Natural killer cell treated with Interleukin-12 subunit alpha and Interleukin-12 subunit beta and Interleukin-15 and Interleukin-18, amount 100 ng/mL, for 72 hours (primary cell): ENCODE results near the gene GNA15. TPM values are rescaled to one million over a fixed set of nuclear protein-coding genes. Genes with fewer than 3 reads are reported as not detected.

ENCODE experiments used
- ATAC-seq, 2 donors: fragments of 150-1000 bp; cut with Tn5 transposase in 1 of 2; sonication (Bioruptor Pico), chemical (Tn5 transposase) in 1 of 2; 2 replicates each; pipeline ENCODE4 v1.10.0; 2021
- DNase-seq: peaks from one replicate; pipeline ENCODE4 v3.0.0; 2022; ENCODE audit warnings: low spot score
- H3K27ac Mint-ChIP-seq, 2 donors: 1 replicate in 1 of 2; 2 replicates in 1 of 2; pipeline ENCODE4 v1.8.0; 2022; ENCODE audit warnings: mixed read lengths in 2 of 2, mild to moderate bottlenecking in 1 of 2, moderate library complexity in 1 of 2
- H3K27me3 Mint-ChIP-seq, 2 donors: 1 replicate in 1 of 2; 2 replicates in 1 of 2; pipeline ENCODE4 v1.8.0; 2022; ENCODE audit warnings: mixed read lengths in 2 of 2
- H3K36me3 Mint-ChIP-seq: one replicate; pipeline ENCODE4 v1.8.0; 2022; ENCODE audit warnings: mixed read lengths
- H3K4me1 Mint-ChIP-seq, 2 donors: 1 replicate in 1 of 2; 2 replicates in 1 of 2; pipeline ENCODE4 v1.8.0; 2022; ENCODE audit warnings: low read depth in 2 of 2, mixed read lengths in 2 of 2, mild to moderate bottlenecking in 1 of 2
- H3K4me3 Mint-ChIP-seq: one replicate; pipeline ENCODE4 v1.8.0; 2022; ENCODE audit warnings: mixed read lengths
- H3K9me3 Mint-ChIP-seq: 2 replicates; pipeline ENCODE4 v1.8.0; 2022; ENCODE audit warnings: mixed read lengths
- total RNA-seq, 2 donors: library from RNA; stranded (reverse); gene quantifications; one replicate each; pipeline ENCODE4 v1.2.3, GENCODE V29; 2022

Gene GNA15
- total RNA-seq, 2 donors from 2014 or later = 22.2 to 33.3 TPM

GRCh38 chr19:3138268-3138667 lies 2.4 kb downstream of the GNA15 start:
- no peak overlapping the region for H3K27ac Mint-ChIP-seq
- DNase-seq = no peak
- H3K36me3 Mint-ChIP-seq = peaks cover 9% of the 10 kb centered on the region
- peaks cover 29 to 35% of the 10 kb centered on the region in 2 donors for H3K4me1 Mint-ChIP-seq
- no peak overlapping the region for H3K4me3 Mint-ChIP-seq
- no peak for ATAC-seq
- no peaks in the 10 kb centered on the region for H3K9me3 Mint-ChIP-seq
- peaks cover 0 to 3% of the 10 kb centered on the region in 2 donors for H3K27me3 Mint-ChIP-seq

- no peak for DNase-seq
- Mint-ChIP-seq H3K9me3 (no peaks in the 10 kb centered on the region), H3K27ac (peak overlapping the region; percentile 36 to 76), H3K36me3 (peaks cover 9% of the 10 kb centered on the region), H3K4me3 (peak overlapping the region; percentile 35), H3K27me3 (peaks cover 0 to 3% of the 10 kb centered on the region in 2 donors), H3K4me1 (peaks cover 22 to 27% of the 10 kb centered on the region in 2 donors)
- peak; percentile 59 to 63 for ATAC-seq
These were observed 4.8 kb downstream of the GNA15 start for GRCh38 chr19:3140667-3141038.

GRCh38 chr19:3142292-3142670 lies 6.4 kb downstream of the GNA15 start:
- peak; percentile 49 to 60 for ATAC-seq

GRCh38 chr19:3142781-3143337 lies 7.0 kb downstream of the GNA15 start:
- Mint-ChIP-seq H3K36me3 (peaks cover 9% of the 10 kb centered on the region), H3K4me3 (no peak overlapping the region), H3K27me3 (no peaks in the 10 kb centered on the region), H3K9me3 (no peaks in the 10 kb centered on the region), H3K27ac (peak overlapping the region; percentile 36 to 56), H3K4me1 (peaks cover 23 to 30% of the 10 kb centered on the region in 2 donors)
- no peak for DNase-seq
- ATAC-seq = no peak

More at GRCh38 chr19:3142292-3142670, 6.4 kb downstream of the GNA15 start:
- Mint-ChIP-seq H3K27ac (peak overlapping the region; percentile 36 to 56), H3K4me3 (peak overlapping the region; percentile 25), H3K9me3 (no peaks in the 10 kb centered on the region), H3K4me1 (peaks cover 23 to 30% of the 10 kb centered on the region in 2 donors), H3K27me3 (no peaks in the 10 kb centered on the region), H3K36me3 (peaks cover 9% of the 10 kb centered on the region)
- DNase-seq = no peak

GRCh38 chr19:3145909-3146676 lies 10.3 kb downstream of the GNA15 start:
- Mint-ChIP-seq H3K9me3 (no peaks in the 10 kb centered on the region), H3K27ac (peak overlapping the region in 1 of 2 donors; percentile 56), H3K36me3 (no peaks in the 10 kb centered on the region), H3K27me3 (no peaks in the 10 kb centered on the region), H3K4me1 (peaks cover 25 to 28% of the 10 kb centered on the region in 2 donors), H3K4me3 (no peak overlapping the region)
- ATAC-seq = no peak
- no peak for DNase-seq

GRCh38 chr19:3146677-3147100 lies 10.9 kb downstream of the GNA15 start:
- Mint-ChIP-seq H3K4me3 (no peak overlapping the region), H3K4me1 (peaks cover 25 to 26% of the 10 kb centered on the region in 2 donors), H3K9me3 (no peaks in the 10 kb centered on the region), H3K27ac (peak overlapping the region in 1 of 2 donors; percentile 56), H3K36me3 (no peaks in the 10 kb centered on the region), H3K27me3 (no peaks in the 10 kb centered on the region)
- DNase-seq (peak; percentile 70), ATAC-seq (peak; percentile 59 to 76)

- Mint-ChIP-seq H3K36me3 (no peaks in the 10 kb centered on the region), H3K4me1 (peaks cover 17 to 18% of the 10 kb centered on the region in 2 donors), H3K27me3 (no peaks in the 10 kb centered on the region), H3K4me3 (no peak overlapping the region), H3K9me3 (no peaks in the 10 kb centered on the region), H3K27ac (no peak overlapping the region)
- no peak for ATAC-seq
- DNase-seq = no peak
These were observed 12.7 kb downstream of the GNA15 start for GRCh38 chr19:3148503-3148902.

GRCh38 chr19:3149089-3149488 lies 13.3 kb downstream of the GNA15 start:
- ATAC-seq = no peak
- Mint-ChIP-seq H3K27me3 (no peaks in the 10 kb centered on the region), H3K9me3 (no peaks in the 10 kb centered on the region), H3K4me1 (peaks cover 17 to 18% of the 10 kb centered on the region in 2 donors), H3K27ac (peak overlapping the region in 1 of 2 donors; percentile 80), H3K4me3 (peak overlapping the region; percentile 62), H3K36me3 (no peaks in the 10 kb centered on the region)
- no peak for DNase-seq

- Mint-ChIP-seq H3K27ac (peak overlapping the region; percentile 51 to 80), H3K9me3 (no peaks in the 10 kb centered on the region), H3K27me3 (no peaks in the 10 kb centered on the region), H3K36me3 (no peaks in the 10 kb centered on the region), H3K4me3 (peak overlapping the region; percentile 62), H3K4me1 (peaks cover 17 to 18% of the 10 kb centered on the region in 2 donors)
- ATAC-seq (peak in 1 of 2 donors; percentile 69), DNase-seq (peak; percentile 67)
These were observed 14.0 kb downstream of the GNA15 start for GRCh38 chr19:3149526-3150505.

GRCh38 chr19:3150739-3151329 lies 15.0 kb downstream of the GNA15 start:
- Mint-ChIP-seq H3K9me3 (no peaks in the 10 kb centered on the region), H3K27me3 (no peaks in the 10 kb centered on the region), H3K4me1 (peaks cover 17 to 22% of the 10 kb centered on the region in 2 donors), H3K4me3 (no peak overlapping the region), H3K27ac (peak overlapping the region in 1 of 2 donors; percentile 23), H3K36me3 (no peaks in the 10 kb centered on the region)
- no peak for DNase-seq
- ATAC-seq = no peak

- Mint-ChIP-seq H3K36me3 (no peaks in the 10 kb centered on the region), H3K4me3 (no peak overlapping the region), H3K27me3 (no peaks in the 10 kb centered on the region), H3K4me1 (peaks cover 13 to 23% of the 10 kb centered on the region in 2 donors), H3K27ac (no peak overlapping the region), H3K9me3 (peaks cover 2% of the 10 kb centered on the region)
- DNase-seq = no peak
- ATAC-seq = no peak
These were observed 16.0 kb downstream of the GNA15 start for GRCh38 chr19:3151563-3152418.

GRCh38 chr19:3152419-3152780 lies 16.6 kb downstream of the GNA15 start:
- Mint-ChIP-seq H3K4me1 (peaks cover 10 to 24% of the 10 kb centered on the region in 2 donors), H3K27ac (no peak overlapping the region), H3K36me3 (no peaks in the 10 kb centered on the region), H3K4me3 (no peak overlapping the region), H3K27me3 (no peaks in the 10 kb centered on the region), H3K9me3 (peaks cover 2% of the 10 kb centered on the region)
- DNase-seq (no peak), ATAC-seq (no peak)
